HEK293 (cell line): Measurements from ENCODE around the gene CNN2.

Experiments used
- BCL11B ChIP-seq: fragments of 450-650 bp; formaldehyde crosslinking; IDR thresholded peaks from 2 replicates; pipeline ENCODE4 v1.5.1; 2016; ENCODE audit warnings: low read depth, missing biosample characterization, missing genetic modification characterization
- MEIS1 ChIP-seq: sonication (generic); formaldehyde crosslinking; IDR thresholded peaks from 2 replicates; pipeline ENCODE4 v1.8.1; 2022; ENCODE audit warnings: missing genetic modification reagents, mild to moderate bottlenecking, borderline replicate concordance
- ZBTB21 ChIP-seq: fragments of 450-650 bp; formaldehyde crosslinking; IDR thresholded peaks from 2 replicates; pipeline ENCODE4 v1.5.1; 2017; ENCODE audit warnings: missing biosample characterization, missing genetic modification characterization
- ZBTB8A ChIP-seq: fragments of 450-650 bp; formaldehyde crosslinking; IDR thresholded peaks from 2 replicates; pipeline ENCODE4 v1.5.1; 2016; ENCODE audit warnings: missing biosample characterization, missing genetic modification characterization
- ZNF169 ChIP-seq: fragments of 450-650 bp; formaldehyde crosslinking; IDR thresholded peaks from 2 replicates; pipeline ENCODE4 v1.5.1; 2016; ENCODE audit warnings: missing biosample characterization, missing genetic modification characterization
- ZNF394 ChIP-seq: fragments of 450-650 bp; formaldehyde crosslinking; IDR thresholded peaks from 2 replicates; pipeline ENCODE4 v1.5.1; 2016; ENCODE audit warnings: missing biosample characterization, missing genetic modification characterization, mild to moderate bottlenecking, moderate library complexity, borderline replicate concordance
- ZNF48 ChIP-seq: fragments of 450-650 bp; formaldehyde crosslinking; IDR thresholded peaks from 2 replicates; pipeline ENCODE4 v1.5.1; 2016; ENCODE audit warnings: missing biosample characterization, missing genetic modification characterization
- ZNF548 ChIP-seq: fragments of 450-650 bp; formaldehyde crosslinking; IDR thresholded peaks from 2 replicates; pipeline ENCODE4 v1.5.1; 2016; ENCODE audit warnings: missing biosample characterization, missing genetic modification characterization
- ZNF549 ChIP-seq: fragments of 450-650 bp; IDR thresholded peaks from 2 replicates; pipeline ENCODE4 v1.5.1; 2018; ENCODE audit warnings: missing biosample characterization, missing genetic modification characterization, mild to moderate bottlenecking, inconsistent platforms, moderate library complexity
- ZNF558 ChIP-seq: fragments of 450-650 bp; formaldehyde crosslinking; IDR thresholded peaks from 2 replicates; pipeline ENCODE4 v1.5.1; 2016; ENCODE audit warnings: missing biosample characterization, missing genetic modification characterization
- ZNF629 ChIP-seq: fragments of 450-650 bp; formaldehyde crosslinking; IDR thresholded peaks from 2 replicates; pipeline ENCODE4 v1.5.1; 2017; ENCODE audit warnings: missing biosample characterization, missing genetic modification characterization
- ZNF670 ChIP-seq: fragments of 450-650 bp; formaldehyde crosslinking; IDR thresholded peaks from 2 replicates; pipeline ENCODE4 v1.5.1; 2016; ENCODE audit warnings: missing biosample characterization, missing genetic modification characterization, low read depth
- ZXDB ChIP-seq: fragments of 450-650 bp; formaldehyde crosslinking; IDR thresholded peaks from 2 replicates; pipeline ENCODE4 v1.5.1; 2016; ENCODE audit warnings: missing biosample characterization, missing genetic modification characterization
- TF ChIP-seq, protein P1 (sequence below): fragments of 450-650 bp; formaldehyde crosslinking; IDR thresholded peaks from 2 replicates; pipeline ENCODE4 v1.5.1; 2016; ENCODE audit warnings: missing biosample characterization, missing genetic modification characterization
- TF ChIP-seq, protein P2 (sequence below): fragments of 450-650 bp; formaldehyde crosslinking; IDR thresholded peaks from 2 replicates; pipeline ENCODE4 v1.5.1; 2016; ENCODE audit warnings: missing biosample characterization, missing genetic modification characterization
- TF ChIP-seq, protein P3 (sequence below): fragments of 450-650 bp; formaldehyde crosslinking; IDR thresholded peaks from 2 replicates; pipeline ENCODE4 v1.5.1; 2016; ENCODE audit warnings: missing biosample characterization, missing genetic modification characterization
- TF ChIP-seq, protein P4 (sequence below): fragments of 450-650 bp; formaldehyde crosslinking; conservative IDR thresholded peaks from 2 replicates; pipeline ENCODE4 v1.5.1; 2016; ENCODE audit warnings: low read depth, missing biosample characterization, missing genetic modification characterization
- TF ChIP-seq, protein P5 (sequence below): fragments of 450-650 bp; formaldehyde crosslinking; IDR thresholded peaks from 2 replicates; pipeline ENCODE4 v1.5.1; 2016; ENCODE audit warnings: missing biosample characterization, missing genetic modification characterization
- TF ChIP-seq, protein P6 (sequence below): fragments of 450-650 bp; formaldehyde crosslinking; IDR thresholded peaks from 2 replicates; pipeline ENCODE4 v1.5.1; 2016; ENCODE audit warnings: missing biosample characterization, missing genetic modification characterization, low read depth
- TF ChIP-seq, protein P7 (sequence below): fragments of 450-650 bp; formaldehyde crosslinking; IDR thresholded peaks from 2 replicates; pipeline ENCODE4 v1.5.0; 2017; ENCODE audit warnings: missing biosample characterization, missing genetic modification characterization, borderline replicate concordance

Gene CNN2

DNA sequence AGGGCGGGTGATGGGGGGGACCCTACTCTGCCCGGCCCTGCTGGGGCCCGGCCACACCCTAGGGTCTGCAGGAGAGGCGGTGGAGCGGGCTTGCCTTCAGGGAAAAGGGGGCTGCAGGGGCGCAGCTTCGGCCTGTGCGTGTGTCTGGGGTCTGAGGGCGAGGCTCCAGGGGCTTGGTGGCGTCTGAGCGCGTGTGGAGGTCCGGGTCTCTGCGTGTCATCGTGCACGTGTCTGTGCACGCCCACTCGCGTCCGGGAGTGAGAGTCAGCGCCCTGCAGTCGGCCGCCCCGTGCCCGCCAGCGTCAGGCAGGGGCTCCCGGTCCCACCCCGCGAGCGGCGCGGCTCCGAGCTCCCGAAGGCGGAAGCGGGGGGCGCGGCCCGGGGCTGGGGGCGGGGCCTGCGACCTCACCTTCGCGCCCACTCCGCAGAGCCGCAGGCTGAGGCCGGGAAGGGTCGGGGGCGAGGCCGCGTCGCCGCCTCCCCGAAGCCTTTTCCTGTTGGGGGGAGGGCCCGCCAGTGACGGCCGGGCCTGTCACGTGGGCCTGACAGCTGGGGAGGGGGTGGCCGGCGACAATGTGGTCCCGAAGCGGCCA is 40.4 kb downstream of the CNN2 start, which contains the start of gene ARHGAP45 (continued):
- TF ChIP-seq, protein P1, sequence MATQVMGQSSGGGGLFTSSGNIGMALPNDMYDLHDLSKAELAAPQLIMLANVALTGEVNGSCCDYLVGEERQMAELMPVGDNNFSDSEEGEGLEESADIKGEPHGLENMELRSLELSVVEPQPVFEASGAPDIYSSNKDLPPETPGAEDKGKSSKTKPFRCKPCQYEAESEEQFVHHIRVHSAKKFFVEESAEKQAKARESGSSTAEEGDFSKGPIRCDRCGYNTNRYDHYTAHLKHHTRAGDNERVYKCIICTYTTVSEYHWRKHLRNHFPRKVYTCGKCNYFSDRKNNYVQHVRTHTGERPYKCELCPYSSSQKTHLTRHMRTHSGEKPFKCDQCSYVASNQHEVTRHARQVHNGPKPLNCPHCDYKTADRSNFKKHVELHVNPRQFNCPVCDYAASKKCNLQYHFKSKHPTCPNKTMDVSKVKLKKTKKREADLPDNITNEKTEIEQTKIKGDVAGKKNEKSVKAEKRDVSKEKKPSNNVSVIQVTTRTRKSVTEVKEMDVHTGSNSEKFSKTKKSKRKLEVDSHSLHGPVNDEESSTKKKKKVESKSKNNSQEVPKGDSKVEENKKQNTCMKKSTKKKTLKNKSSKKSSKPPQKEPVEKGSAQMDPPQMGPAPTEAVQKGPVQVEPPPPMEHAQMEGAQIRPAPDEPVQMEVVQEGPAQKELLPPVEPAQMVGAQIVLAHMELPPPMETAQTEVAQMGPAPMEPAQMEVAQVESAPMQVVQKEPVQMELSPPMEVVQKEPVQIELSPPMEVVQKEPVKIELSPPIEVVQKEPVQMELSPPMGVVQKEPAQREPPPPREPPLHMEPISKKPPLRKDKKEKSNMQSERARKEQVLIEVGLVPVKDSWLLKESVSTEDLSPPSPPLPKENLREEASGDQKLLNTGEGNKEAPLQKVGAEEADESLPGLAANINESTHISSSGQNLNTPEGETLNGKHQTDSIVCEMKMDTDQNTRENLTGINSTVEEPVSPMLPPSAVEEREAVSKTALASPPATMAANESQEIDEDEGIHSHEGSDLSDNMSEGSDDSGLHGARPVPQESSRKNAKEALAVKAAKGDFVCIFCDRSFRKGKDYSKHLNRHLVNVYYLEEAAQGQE (tag by site-specific recombination) = no peak
- peak; percentile 37; the same call in 1 of the 2 replicates for TF ChIP-seq ZBTB8A
- TF ChIP-seq, protein P2, sequence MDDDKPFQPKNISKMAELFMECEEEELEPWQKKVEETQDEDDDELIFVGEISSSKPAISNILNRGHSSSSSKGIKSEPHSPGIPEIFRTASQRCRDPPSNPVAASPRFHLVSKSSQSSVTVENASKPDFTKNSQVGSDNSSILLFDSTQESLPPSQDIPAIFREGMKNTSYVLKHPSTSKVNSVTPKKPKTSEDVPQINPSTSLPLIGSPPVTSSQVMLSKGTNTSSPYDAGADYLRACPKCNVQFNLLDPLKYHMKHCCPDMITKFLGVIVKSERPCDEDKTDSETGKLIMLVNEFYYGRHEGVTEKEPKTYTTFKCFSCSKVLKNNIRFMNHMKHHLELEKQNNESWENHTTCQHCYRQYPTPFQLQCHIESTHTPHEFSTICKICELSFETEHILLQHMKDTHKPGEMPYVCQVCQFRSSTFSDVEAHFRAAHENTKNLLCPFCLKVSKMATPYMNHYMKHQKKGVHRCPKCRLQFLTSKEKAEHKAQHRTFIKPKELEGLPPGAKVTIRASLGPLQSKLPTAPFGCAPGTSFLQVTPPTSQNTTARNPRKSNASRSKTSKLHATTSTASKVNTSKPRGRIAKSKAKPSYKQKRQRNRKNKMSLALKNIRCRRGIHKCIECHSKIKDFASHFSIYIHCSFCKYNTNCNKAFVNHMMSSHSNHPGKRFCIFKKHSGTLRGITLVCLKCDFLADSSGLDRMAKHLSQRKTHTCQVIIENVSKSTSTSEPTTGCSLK (tag by site-specific recombination) = no peak
- TF ChIP-seq BCL11B (tag by site-specific recombination) = no peak
- TF ChIP-seq, protein P3, sequence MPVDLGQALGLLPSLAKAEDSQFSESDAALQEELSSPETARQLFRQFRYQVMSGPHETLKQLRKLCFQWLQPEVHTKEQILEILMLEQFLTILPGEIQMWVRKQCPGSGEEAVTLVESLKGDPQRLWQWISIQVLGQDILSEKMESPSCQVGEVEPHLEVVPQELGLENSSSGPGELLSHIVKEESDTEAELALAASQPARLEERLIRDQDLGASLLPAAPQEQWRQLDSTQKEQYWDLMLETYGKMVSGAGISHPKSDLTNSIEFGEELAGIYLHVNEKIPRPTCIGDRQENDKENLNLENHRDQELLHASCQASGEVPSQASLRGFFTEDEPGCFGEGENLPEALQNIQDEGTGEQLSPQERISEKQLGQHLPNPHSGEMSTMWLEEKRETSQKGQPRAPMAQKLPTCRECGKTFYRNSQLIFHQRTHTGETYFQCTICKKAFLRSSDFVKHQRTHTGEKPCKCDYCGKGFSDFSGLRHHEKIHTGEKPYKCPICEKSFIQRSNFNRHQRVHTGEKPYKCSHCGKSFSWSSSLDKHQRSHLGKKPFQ = no peak
- TF ChIP-seq ZXDB = 0 out of 2 replicates have a peak, but pooled peaks have one; percentile 33
- TF ChIP-seq, protein P4, sequence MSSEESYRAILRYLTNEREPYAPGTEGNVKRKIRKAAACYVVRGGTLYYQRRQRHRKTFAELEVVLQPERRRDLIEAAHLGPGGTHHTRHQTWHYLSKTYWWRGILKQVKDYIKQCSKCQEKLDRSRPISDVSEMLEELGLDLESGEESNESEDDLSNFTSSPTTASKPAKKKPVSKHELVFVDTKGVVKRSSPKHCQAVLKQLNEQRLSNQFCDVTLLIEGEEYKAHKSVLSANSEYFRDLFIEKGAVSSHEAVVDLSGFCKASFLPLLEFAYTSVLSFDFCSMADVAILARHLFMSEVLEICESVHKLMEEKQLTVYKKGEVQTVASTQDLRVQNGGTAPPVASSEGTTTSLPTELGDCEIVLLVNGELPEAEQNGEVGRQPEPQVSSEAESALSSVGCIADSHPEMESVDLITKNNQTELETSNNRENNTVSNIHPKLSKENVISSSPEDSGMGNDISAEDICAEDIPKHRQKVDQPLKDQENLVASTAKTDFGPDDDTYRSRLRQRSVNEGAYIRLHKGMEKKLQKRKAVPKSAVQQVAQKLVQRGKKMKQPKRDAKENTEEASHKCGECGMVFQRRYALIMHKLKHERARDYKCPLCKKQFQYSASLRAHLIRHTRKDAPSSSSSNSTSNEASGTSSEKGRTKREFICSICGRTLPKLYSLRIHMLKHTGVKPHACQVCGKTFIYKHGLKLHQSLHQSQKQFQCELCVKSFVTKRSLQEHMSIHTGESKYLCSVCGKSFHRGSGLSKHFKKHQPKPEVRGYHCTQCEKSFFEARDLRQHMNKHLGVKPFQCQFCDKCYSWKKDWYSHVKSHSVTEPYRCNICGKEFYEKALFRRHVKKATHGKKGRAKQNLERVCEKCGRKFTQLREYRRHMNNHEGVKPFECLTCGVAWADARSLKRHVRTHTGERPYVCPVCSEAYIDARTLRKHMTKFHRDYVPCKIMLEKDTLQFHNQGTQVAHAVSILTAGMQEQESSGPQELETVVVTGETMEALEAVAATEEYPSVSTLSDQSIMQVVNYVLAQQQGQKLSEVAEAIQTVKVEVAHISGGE (tag by site-specific recombination) = no peak
- no peak for TF ChIP-seq ZNF629
- no peak for TF ChIP-seq ZBTB21 (tag by site-specific recombination)
- no peak for TF ChIP-seq ZNF394 (tag by site-specific recombination)
- no peak for TF ChIP-seq ZNF558 (tag by site-specific recombination)
- no peak for TF ChIP-seq ZNF670
- no peak for TF ChIP-seq ZNF48 (tag by site-specific recombination)
- TF ChIP-seq, protein P5, sequence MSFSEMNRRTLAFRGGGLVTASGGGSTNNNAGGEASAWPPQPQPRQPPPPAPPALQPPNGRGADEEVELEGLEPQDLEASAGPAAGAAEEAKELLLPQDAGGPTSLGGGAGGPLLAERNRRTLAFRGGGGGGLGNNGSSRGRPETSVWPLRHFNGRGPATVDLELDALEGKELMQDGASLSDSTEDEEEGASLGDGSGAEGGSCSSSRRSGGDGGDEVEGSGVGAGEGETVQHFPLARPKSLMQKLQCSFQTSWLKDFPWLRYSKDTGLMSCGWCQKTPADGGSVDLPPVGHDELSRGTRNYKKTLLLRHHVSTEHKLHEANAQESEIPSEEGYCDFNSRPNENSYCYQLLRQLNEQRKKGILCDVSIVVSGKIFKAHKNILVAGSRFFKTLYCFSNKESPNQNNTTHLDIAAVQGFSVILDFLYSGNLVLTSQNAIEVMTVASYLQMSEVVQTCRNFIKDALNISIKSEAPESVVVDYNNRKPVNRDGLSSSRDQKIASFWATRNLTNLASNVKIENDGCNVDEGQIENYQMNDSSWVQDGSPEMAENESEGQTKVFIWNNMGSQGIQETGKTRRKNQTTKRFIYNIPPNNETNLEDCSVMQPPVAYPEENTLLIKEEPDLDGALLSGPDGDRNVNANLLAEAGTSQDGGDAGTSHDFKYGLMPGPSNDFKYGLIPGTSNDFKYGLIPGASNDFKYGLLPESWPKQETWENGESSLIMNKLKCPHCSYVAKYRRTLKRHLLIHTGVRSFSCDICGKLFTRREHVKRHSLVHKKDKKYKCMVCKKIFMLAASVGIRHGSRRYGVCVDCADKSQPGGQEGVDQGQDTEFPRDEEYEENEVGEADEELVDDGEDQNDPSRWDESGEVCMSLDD (tag by site-specific recombination) = 0 out of 2 replicates have a peak, but pooled peaks have one; percentile 9
- TF ChIP-seq ZNF548 = no peak
- no peak for TF ChIP-seq MEIS1 (CRISPR knock-in tag)
- TF ChIP-seq, protein P6, sequence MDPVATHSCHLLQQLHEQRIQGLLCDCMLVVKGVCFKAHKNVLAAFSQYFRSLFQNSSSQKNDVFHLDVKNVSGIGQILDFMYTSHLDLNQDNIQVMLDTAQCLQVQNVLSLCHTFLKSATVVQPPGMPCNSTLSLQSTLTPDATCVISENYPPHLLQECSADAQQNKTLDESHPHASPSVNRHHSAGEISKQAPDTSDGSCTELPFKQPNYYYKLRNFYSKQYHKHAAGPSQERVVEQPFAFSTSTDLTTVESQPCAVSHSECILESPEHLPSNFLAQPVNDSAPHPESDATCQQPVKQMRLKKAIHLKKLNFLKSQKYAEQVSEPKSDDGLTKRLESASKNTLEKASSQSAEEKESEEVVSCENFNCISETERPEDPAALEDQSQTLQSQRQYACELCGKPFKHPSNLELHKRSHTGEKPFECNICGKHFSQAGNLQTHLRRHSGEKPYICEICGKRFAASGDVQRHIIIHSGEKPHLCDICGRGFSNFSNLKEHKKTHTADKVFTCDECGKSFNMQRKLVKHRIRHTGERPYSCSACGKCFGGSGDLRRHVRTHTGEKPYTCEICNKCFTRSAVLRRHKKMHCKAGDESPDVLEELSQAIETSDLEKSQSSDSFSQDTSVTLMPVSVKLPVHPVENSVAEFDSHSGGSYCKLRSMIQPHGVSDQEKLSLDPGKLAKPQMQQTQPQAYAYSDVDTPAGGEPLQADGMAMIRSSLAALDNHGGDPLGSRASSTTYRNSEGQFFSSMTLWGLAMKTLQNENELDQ (tag by site-specific recombination) = no peak
- no peak for TF ChIP-seq ZNF169 (tag by site-specific recombination)
- TF ChIP-seq ZNF549 = no peak
- TF ChIP-seq, protein P7, sequence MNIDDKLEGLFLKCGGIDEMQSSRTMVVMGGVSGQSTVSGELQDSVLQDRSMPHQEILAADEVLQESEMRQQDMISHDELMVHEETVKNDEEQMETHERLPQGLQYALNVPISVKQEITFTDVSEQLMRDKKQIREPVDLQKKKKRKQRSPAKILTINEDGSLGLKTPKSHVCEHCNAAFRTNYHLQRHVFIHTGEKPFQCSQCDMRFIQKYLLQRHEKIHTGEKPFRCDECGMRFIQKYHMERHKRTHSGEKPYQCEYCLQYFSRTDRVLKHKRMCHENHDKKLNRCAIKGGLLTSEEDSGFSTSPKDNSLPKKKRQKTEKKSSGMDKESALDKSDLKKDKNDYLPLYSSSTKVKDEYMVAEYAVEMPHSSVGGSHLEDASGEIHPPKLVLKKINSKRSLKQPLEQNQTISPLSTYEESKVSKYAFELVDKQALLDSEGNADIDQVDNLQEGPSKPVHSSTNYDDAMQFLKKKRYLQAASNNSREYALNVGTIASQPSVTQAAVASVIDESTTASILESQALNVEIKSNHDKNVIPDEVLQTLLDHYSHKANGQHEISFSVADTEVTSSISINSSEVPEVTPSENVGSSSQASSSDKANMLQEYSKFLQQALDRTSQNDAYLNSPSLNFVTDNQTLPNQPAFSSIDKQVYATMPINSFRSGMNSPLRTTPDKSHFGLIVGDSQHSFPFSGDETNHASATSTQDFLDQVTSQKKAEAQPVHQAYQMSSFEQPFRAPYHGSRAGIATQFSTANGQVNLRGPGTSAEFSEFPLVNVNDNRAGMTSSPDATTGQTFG (tag by site-specific recombination) = no peak
